GM23338 (cell line): ENCODE results near the gene DNASE1L2. TPM values are rescaled to one million over a fixed set of nuclear protein-coding genes. Genes with fewer than 3 reads are reported as not detected.

Experiments
- ATAC-seq: fragments of 200-7000 bp; cut with Tn5 transposase; 3 replicates; pipeline ENCODE4 v1.9.1; 2020
- DNase-seq: peaks from one replicate; pipeline ENCODE4 v3.0.0-alpha.2; 2015; ENCODE audit warnings: low spot score
- H2AFZ ChIP-seq: fragments of 200-600 bp; sonication (generic); 2 replicates; pipeline ENCODE4 v1.8.0; 2016; ENCODE audit warnings: antibody characterized with exemption, mild to moderate bottlenecking, moderate library complexity
- H3F3A ChIP-seq: fragments of 200-600 bp; sonication (generic); replicated peaks from 2 replicates; pipeline ENCODE4 v1.8.0; 2017; ENCODE audit warnings: antibody characterized with exemption, mixed run types, low read depth
- H3K27ac ChIP-seq: fragments of 200-600 bp; sonication (generic); 2 replicates; pipeline ENCODE4 v1.6.1; 2016; ENCODE audit warnings: low read depth
- H3K27me3 ChIP-seq: fragments of 200-600 bp; sonication (generic); 2 replicates; pipeline ENCODE4 v1.8.0; 2016; ENCODE audit warnings: mild to moderate bottlenecking, mixed run types, moderate library complexity; ENCODE audit not compliant: insufficient read depth
- H3K36me3 ChIP-seq: fragments of 200-600 bp; sonication (generic); 2 replicates; pipeline ENCODE4 v1.8.0; 2016; ENCODE audit warnings: mild to moderate bottlenecking; ENCODE audit not compliant: insufficient read depth
- H3K4me1 ChIP-seq: fragments of 200-600 bp; sonication (generic); 2 replicates; pipeline ENCODE4 v1.8.0; 2016; ENCODE audit warnings: mild to moderate bottlenecking, moderate library complexity; ENCODE audit not compliant: insufficient read depth
- H3K4me2 ChIP-seq: fragments of 200-600 bp; sonication (generic); 2 replicates; pipeline ENCODE4 v1.7.1; 2017; ENCODE audit warnings: mixed run types
- H3K4me3 ChIP-seq: fragments of 200-600 bp; sonication (generic); 2 replicates; pipeline ENCODE4 v1.6.1; 2016; ENCODE audit warnings: mixed run types
- H3K79me2 ChIP-seq: fragments of 200-600 bp; sonication (generic); replicated peaks from 2 replicates; pipeline ENCODE4 v1.8.0; 2017; ENCODE audit warnings: mild to moderate bottlenecking; ENCODE audit not compliant: insufficient read depth
- H3K9me2 ChIP-seq: fragments of 200-600 bp; sonication (generic); 2 replicates; pipeline ENCODE4 v1.8.0; 2017; ENCODE audit not compliant: insufficient read depth
- H4K20me1 ChIP-seq: fragments of 200-600 bp; sonication (generic); replicated peaks from 2 replicates; pipeline ENCODE4 v1.8.0; 2017; ENCODE audit warnings: mild to moderate bottlenecking; ENCODE audit not compliant: insufficient read depth
- H3K27ac Mint-ChIP-seq: 2 replicates; pipeline ENCODE4 v1.8.0; 2020; ENCODE audit warnings: inconsistent platforms, mild to moderate bottlenecking, moderate library complexity, mixed read lengths
- H3K27me3 Mint-ChIP-seq: 3 replicates; pipeline ENCODE4 v1.8.0; 2022; ENCODE audit warnings: low read depth, mild to moderate bottlenecking, moderate library complexity, mixed read lengths, inconsistent platforms; ENCODE audit not compliant: insufficient read depth, poor library complexity
- H3K36me3 Mint-ChIP-seq: 3 replicates; pipeline ENCODE4 v1.8.0; 2021; ENCODE audit warnings: low read depth, mild to moderate bottlenecking, inconsistent platforms, moderate library complexity, mixed read lengths
- H3K4me1 Mint-ChIP-seq: 3 replicates; pipeline ENCODE4 v1.8.0; 2020; ENCODE audit warnings: mild to moderate bottlenecking, inconsistent platforms, mixed read lengths
- H3K4me3 Mint-ChIP-seq: 3 replicates; pipeline ENCODE4 v1.8.0; 2021; ENCODE audit warnings: moderate library complexity, mild to moderate bottlenecking, inconsistent platforms, mixed read lengths
- H3K9me3 Mint-ChIP-seq: 3 replicates; pipeline ENCODE4 v1.8.0; 2020; ENCODE audit warnings: moderate library complexity, mild to moderate bottlenecking, inconsistent platforms, mixed read lengths
- STAT1 ChIP-seq: IDR thresholded peaks from one replicate; pipeline ENCODE4 v1.6.1; 2016; ENCODE audit warnings: antibody characterized with exemption; ENCODE audit not compliant: unreplicated experiment
- ZNF114 ChIP-seq: fragments of 250-450 bp; sonication (Bioruptor Pico); IDR thresholded peaks from 2 replicates; pipeline ENCODE4 v1.5.0; 2020; ENCODE audit warnings: mild to moderate bottlenecking, moderate library complexity
- ZNF462 ChIP-seq: fragments of 250-450 bp; sonication (Bioruptor Pico); IDR thresholded peaks from 2 replicates; pipeline ENCODE4 v1.5.0; 2020; ENCODE audit warnings: mild to moderate bottlenecking, moderate library complexity
- polyA plus RNA-seq: library from polyadenylated mRNA; unstranded; fragments of >200 nt; fragmentation: Nextera tagmentation; extraction: Ambion mirVana; gene quantifications from 2 replicates; pipeline ENCODE4 v1.2.1, GENCODE V29; 2016
- total RNA-seq: library from RNA; depleted of rRNA; stranded (reverse); fragments of >200 nt; shearing (Covaris generic); gene quantifications from 2 replicates; pipeline ENCODE4 v1.2.3, GENCODE V29; 2014

DNASE1L2 gene
- total and polyA plus RNA-seq, 2 experiments from 2014 or later: 0.23 TPM; not detected in 1

- no peak for TF ChIP-seq ZNF462 (CRISPR knock-in tag)
These were observed 428 bp upstream of the DNASE1L2 start (continued) for GRCh38 chr16:2235695-2236336.

GRCh38 chr16:2237102-2237482 is 848 bp downstream of the DNASE1L2 start:
- H2AFZ ChIP-seq: no peak overlapping the region
- H3K27ac ChIP-seq: no peak overlapping the region
- Mint-ChIP-seq H3K4me1 (no peaks in the 10 kb centered on the region), H3K36me3 (peaks cover 14% of the 10 kb centered on the region), H3K27ac (no peak overlapping the region), H3K27me3 (peaks cover 31% of the 10 kb centered on the region), H3K4me3 (peak overlapping the region; percentile 57; the same call in 2 of the 3 replicates), H3K9me3 (no peaks in the 10 kb centered on the region)
- no peaks in the 10 kb centered on the region; the same call in 1 of the 2 replicates for H4K20me1 ChIP-seq
- H3K27me3 ChIP-seq: peaks cover 18% of the 10 kb centered on the region
- H3K4me3 ChIP-seq: peak overlapping the region; percentile 65
- TF ChIP-seq ZNF114 (CRISPR knock-in tag): no peak
- no peak for TF ChIP-seq STAT1
- H3F3A ChIP-seq: peaks cover 2% of the 10 kb centered on the region; the same call in 1 of the 2 replicates
- ATAC-seq: peak; percentile 5
- no peaks in the 10 kb centered on the region for H3K9me2 ChIP-seq
- no peaks in the 10 kb centered on the region; the same call in 1 of the 2 replicates for H3K36me3 ChIP-seq
- H3K4me2 ChIP-seq: peak overlapping the region; percentile 92
- no peaks in the 10 kb centered on the region for H3K79me2 ChIP-seq
- no peak for DNase-seq
- no peaks in the 10 kb centered on the region for H3K4me1 ChIP-seq
